A549 (cell line): Measurements from ENCODE around the gene SRGAP1.

Source experiments
- MYC ChIP-seq: IDR thresholded peaks from 2 replicates; pipeline ENCODE4 v1.6.1; 2012; ENCODE audit warnings: mild to moderate bottlenecking, inconsistent platforms, low read length, improper control_type of control experiment, borderline replicate concordance
- RNF2 ChIP-seq: fragments of 200-600 bp; sonication (generic); IDR thresholded peaks from 2 replicates; pipeline ENCODE4 v1.6.1; 2016; ENCODE audit warnings: low read depth, mild to moderate bottlenecking, antibody characterized with exemption, moderate library complexity, borderline replicate concordance

DNA sequence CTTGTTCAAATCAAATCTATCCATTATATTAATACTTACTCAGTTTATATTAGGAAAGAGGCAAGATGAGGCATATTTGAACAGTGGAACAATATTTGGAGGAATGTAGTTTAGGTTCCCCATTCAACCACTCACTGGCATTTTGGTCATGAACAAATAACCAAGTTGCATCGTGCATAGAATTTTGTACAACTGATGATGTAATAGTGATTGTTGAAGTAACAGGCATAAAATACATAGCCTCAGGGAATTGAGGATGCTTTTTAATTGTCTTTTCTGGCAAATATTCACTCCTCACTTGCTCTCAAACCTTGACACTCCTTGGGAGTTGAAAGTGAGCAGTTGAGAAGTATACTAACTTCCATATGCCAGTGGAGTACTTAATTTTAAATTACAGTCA, 175.2 kb downstream of the SRGAP1 start:
- no peak for TF ChIP-seq RNF2
- TF ChIP-seq MYC = no peak
